PC-9 (cell line): ENCODE data around the gene SERTAD2.

Experiments
- CTCF ChIP-seq: fragments of 200-600 bp; sonication (generic); conservative IDR thresholded peaks from 2 replicates; pipeline ENCODE4 v1.6.1; 2017; ENCODE audit warnings: mixed run types, antibody characterized with exemption, mild to moderate bottlenecking, moderate library complexity
- EZH2 ChIP-seq: fragments of 200-600 bp; sonication (generic); IDR thresholded peaks from 2 replicates; pipeline ENCODE4 v1.8.0; 2017; ENCODE audit warnings: antibody characterized with exemption, low read depth

- TF ChIP-seq CTCF (no peak), EZH2 (no peak)
Observed at GRCh38 chr2:64605026-64605471, 48.7 kb downstream of the SERTAD2 start.
